A549 (cell line): Measurements from ENCODE around the gene THAP7.

Experiments
- MYC ChIP-seq: IDR thresholded peaks from 2 replicates; pipeline ENCODE4 v1.6.1; 2012; ENCODE audit warnings: mild to moderate bottlenecking, inconsistent platforms, low read length, improper control_type of control experiment, borderline replicate concordance
- POLR2A ChIP-seq: IDR thresholded peaks from 2 replicates; pipeline ENCODE4 v1.6.1; 2012; ENCODE audit warnings: mild to moderate bottlenecking, low read length

GRCh38 chr22:20998411-20999336 lies 3.2 kb downstream of the THAP7 start:
- TF ChIP-seq MYC (no peak), POLR2A (peak; percentile 15; the same call in 1 of the 2 replicates)
